Sigmoid colon (tissue), 7 donors: Measurements from ENCODE around the gene COPB2. TPM values are rescaled to one million over a fixed set of nuclear protein-coding genes. Genes with fewer than 3 reads are reported as not detected.
"Not testable (repeated sequence)": the region's sequence is repeated elsewhere in the genome, so short reads cannot be mapped to it uniquely, and the experiment has no call there.

Experiments
- DNase-seq: peaks from one replicate; pipeline ENCODE4 v3.0.0-alpha.2; 2019
- H3K27ac ChIP-seq, 4 donors: fragments of 200-600 bp; sonication (generic); one replicate each; pipeline ENCODE4 v1.5.1; 2016 to 2019; ENCODE audit warnings: mild to moderate bottlenecking in 1 of 4
- H3K27me3 ChIP-seq, 3 donors: fragments of 200-600 bp; sonication (generic); one replicate each; pipeline ENCODE4 v1.5.1; 2019; ENCODE audit warnings: mild to moderate bottlenecking in 1 of 3
- H3K36me3 ChIP-seq, 4 donors: fragments of 200-600 bp; sonication (generic); one replicate each; pipeline ENCODE4 v1.5.1; 2016 to 2019
- H3K4me1 ChIP-seq, 4 donors: fragments of 200-600 bp; sonication (generic); one replicate each; pipeline ENCODE4 v1.5.1; 2017 to 2019
- H3K4me3 ChIP-seq, 4 donors: fragments of 200-600 bp; sonication (generic); one replicate each; pipeline ENCODE4 v1.5.1; 2017 to 2019; ENCODE audit warnings: mild to moderate bottlenecking in 2 of 4, moderate library complexity in 1 of 4
- H3K9me3 ChIP-seq, 4 donors: fragments of 200-600 bp in 3 of 4; sonication (generic) in 3 of 4; one replicate each; pipeline versions ENCODE4 v1.5.1 to v1.6.1; 2013 to 2019
- EP300 ChIP-seq, 4 donors: sonication (generic); formaldehyde crosslinking; IDR thresholded peaks; one replicate each; pipeline ENCODE4 v1.6.1; 2017; ENCODE audit warnings: antibody characterized with exemption in 4 of 4
- POLR2A ChIP-seq, 2 donors: fragments of 450-650 bp; IDR thresholded peaks; one replicate each; pipeline ENCODE4 v1.6.1; 2016; ENCODE audit warnings: antibody characterized with exemption in 2 of 2, mild to moderate bottlenecking in 2 of 2, moderate library complexity in 2 of 2
- POLR2AphosphoS5 ChIP-seq, 4 donors: sonication (generic); formaldehyde crosslinking; IDR thresholded peaks; one replicate each; pipeline ENCODE4 v1.6.1; 2017; ENCODE audit warnings: antibody characterized with exemption in 4 of 4
- WGBS, 2 donors: extraction: QIAGEN DNeasy Blood & Tissue Kit; methylation state at CpG; one replicate each; pipeline ENCODE4 v1.1.7; 2013; 5-methylcytosine and 5-hydroxymethylcytosine counted together
- intact Hi-C: fragments of 100-400 bp; cut with DNase I; formaldehyde crosslinking; loops from one replicate; pipeline ENCODE4 v1.15.1; 2023
- polyA plus RNA-seq, 3 donors: library from polyadenylated mRNA; stranded (reverse); fragments of 200-250 nt; gene quantifications; one replicate each; pipeline ENCODE4 v1.2.3, GENCODE V29; 2013
- total RNA-seq, 4 donors: library from RNA; depleted of rRNA; stranded (reverse); fragments of >200 nt; gene quantifications; one replicate each; pipeline ENCODE4 v1.1.0, GENCODE V29; 2016
- TF ChIP-seq, protein P1 (sequence below), 4 experiments: fragments of 450-650 bp in 3 of 4; fragments of 200-600 bp in 1 of 4; IDR thresholded peaks; one replicate each; pipeline ENCODE4 v1.5.1; 2016 to 2019; ENCODE audit warnings: antibody characterized with exemption in 4 of 4, mild to moderate bottlenecking in 3 of 4, moderate library complexity in 2 of 4
- donor health status: healthy with polysubstance abuse.
- donor health status: Bipolar disorder and iron deficiency.
- donor health status: healthy.

Gene COPB2
- total and polyA plus RNA-seq, 7 donors, result 52.3 to 82.0 (median 63.7) TPM

DNA sequence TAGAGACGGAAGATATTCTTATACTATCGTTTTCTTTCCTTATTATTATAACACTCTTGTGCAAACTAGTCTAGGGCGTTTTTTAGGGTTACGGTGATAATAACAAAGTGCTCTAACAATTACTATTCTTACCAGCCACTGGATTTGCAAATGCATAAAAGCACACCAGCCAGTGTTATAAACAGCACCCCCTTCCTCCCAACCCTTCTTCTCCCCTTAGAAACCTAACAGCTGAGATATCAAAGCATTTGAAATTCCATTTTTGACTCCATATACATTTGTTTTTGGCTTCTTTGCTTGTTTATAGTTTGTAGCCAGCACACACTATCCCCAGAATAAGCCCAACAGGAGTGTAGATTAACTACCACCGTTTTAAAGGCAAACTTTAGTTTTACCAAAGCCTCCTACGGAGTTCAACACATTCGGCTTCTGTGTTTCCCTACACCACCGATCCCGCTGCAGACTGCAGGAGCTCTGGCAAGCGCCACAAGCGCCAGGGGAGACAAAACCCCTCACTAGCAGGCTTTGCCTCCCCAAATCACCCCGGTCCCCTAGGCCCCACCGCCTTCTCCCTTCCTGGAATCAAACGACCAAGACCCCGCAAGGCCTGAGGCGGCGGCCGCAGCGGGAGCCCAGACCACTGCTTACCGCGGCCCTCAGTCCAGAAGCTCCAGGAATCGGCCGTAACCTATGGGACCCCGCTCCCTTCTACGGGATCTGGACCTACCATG, 461 bp downstream of the COPB2 start:
- Histone ChIP-seq H3K4me1 (peaks cover 0 to 44% (median 39%) of the 10 kb centered on the region in 4 donors), H3K9me3 (no peaks in the 10 kb centered on the region), H3K27ac (peak overlapping the region; percentile 94 to 96 (median 96)), H3K27me3 (no peaks in the 10 kb centered on the region), H3K4me3 (peak overlapping the region; percentile 73 to 96 (median 90)), H3K36me3 (no peaks in the 10 kb centered on the region)
- intact Hi-C loops, result loop anchor here (5.0 kb wide), 1 partner anchor 42 kb away; no protein-coding TSS in a partner anchor
- no peak for DNase-seq
- TF ChIP-seq POLR2AphosphoS5 (IDR thresholded peaks at IDR 0.05), result no peak
- TF ChIP-seq, protein P1, sequence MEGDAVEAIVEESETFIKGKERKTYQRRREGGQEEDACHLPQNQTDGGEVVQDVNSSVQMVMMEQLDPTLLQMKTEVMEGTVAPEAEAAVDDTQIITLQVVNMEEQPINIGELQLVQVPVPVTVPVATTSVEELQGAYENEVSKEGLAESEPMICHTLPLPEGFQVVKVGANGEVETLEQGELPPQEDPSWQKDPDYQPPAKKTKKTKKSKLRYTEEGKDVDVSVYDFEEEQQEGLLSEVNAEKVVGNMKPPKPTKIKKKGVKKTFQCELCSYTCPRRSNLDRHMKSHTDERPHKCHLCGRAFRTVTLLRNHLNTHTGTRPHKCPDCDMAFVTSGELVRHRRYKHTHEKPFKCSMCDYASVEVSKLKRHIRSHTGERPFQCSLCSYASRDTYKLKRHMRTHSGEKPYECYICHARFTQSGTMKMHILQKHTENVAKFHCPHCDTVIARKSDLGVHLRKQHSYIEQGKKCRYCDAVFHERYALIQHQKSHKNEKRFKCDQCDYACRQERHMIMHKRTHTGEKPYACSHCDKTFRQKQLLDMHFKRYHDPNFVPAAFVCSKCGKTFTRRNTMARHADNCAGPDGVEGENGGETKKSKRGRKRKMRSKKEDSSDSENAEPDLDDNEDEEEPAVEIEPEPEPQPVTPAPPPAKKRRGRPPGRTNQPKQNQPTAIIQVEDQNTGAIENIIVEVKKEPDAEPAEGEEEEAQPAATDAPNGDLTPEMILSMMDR (IDR thresholded peaks at IDR 0.05), result no peak
- no peak for TF ChIP-seq POLR2A (IDR thresholded peaks at IDR 0.05)
- no peak for TF ChIP-seq EP300 (IDR thresholded peaks at IDR 0.05)
- WGBS, 2 donors, result 1 to 4% methylated on average over 25 of the region's 25 CpGs

DNA sequence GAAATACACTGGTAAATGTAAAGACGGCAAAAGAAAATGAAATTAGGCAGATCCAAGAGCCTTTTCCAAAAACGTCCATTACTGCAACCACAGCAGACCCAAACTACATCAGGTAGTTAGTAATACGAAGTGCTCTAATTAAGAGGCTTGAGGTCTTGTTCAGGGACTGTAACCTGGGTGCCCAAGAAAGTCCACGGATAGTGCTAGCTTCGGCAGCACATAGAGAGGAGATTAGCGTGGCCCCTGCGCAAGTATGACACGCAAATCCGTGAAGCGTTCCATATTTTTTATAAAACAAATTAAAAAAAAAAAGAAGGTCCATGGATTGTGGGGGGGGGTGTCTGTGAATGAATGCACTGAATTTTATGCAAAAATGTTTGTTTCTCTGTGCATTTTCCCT, 1.4 kb downstream of the COPB2 start:
- H3K9me3 ChIP-seq, result no peaks in the 10 kb centered on the region
- H3K4me1 ChIP-seq, result peaks cover 0 to 47% (median 39%) of the 10 kb centered on the region in 4 donors
- no peaks in the 10 kb centered on the region for H3K27me3 ChIP-seq
- no peak overlapping the region for H3K27ac ChIP-seq
- 80 to 84% methylated on average over 10 of the region's 10 CpGs for WGBS, 2 donors
- H3K4me3 ChIP-seq, result peak overlapping the region in 1 of 4 donors; percentile 96
- TF ChIP-seq EP300 (IDR thresholded peaks at IDR 0.05) (no peak), POLR2A (IDR thresholded peaks at IDR 0.05) (no peak)
- no peak for DNase-seq
- intact Hi-C loops, result loop anchor here (5.0 kb wide), 1 partner anchor 41 kb away; no protein-coding TSS in a partner anchor
- peaks cover 0 to 2% (median 0%) of the 10 kb centered on the region in 4 donors for H3K36me3 ChIP-seq

DNA sequence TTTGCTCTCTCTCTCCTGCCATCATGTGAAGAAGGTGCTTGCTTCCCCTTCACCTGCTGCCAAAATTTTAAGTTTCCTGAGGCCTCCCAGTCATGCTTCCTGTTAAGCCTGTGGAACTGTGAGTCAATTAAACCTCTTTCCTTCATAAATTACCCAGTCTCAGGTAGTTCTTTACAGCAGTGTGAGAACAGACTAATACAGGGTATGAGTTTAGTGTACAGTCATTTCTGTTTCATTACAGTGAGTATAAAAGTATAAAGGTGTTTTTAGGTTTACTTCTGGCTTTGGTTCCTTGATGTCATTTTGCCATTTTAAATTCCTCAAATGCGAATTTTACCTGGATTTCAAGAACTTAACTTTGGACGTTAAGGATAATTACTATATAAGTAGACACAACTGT, 7.2 kb downstream of the COPB2 start:
- intact Hi-C loops, DNase-seq, H3K9me3 ChIP-seq, H3K4me3 ChIP-seq, H3K27ac ChIP-seq, H3K27me3 ChIP-seq: not testable (repeated sequence)
- peaks cover 0 to 51% (median 30%) of the 10 kb centered on the region in 4 donors for H3K36me3 ChIP-seq
- WGBS, 2 donors, result 64 to 94% methylated on average over 2 of the region's 2 CpGs
- peaks cover 0 to 16% (median 14%) of the 10 kb centered on the region in 4 donors for H3K4me1 ChIP-seq

DNA sequence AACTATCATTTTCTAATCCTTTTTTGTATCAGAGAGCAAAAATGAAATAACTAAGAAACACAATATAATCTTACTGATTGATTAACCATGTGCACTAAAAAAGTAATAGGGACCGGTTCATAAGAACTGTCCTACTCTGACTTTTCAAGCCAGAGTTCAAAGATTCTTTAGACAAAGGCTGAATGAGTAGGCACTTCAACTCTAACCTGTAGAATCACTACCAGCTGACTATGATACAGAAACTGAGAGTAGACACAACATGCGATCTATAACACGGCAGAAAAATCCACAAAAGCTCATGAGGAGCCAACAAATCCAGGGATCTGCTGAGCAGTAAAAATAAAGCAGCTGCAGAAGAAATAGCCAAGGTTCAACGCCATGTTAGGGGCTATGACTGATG, 8.9 kb downstream of the COPB2 start:
- TF ChIP-seq POLR2AphosphoS5 (IDR thresholded peaks at IDR 0.05) (no peak), POLR2A (IDR thresholded peaks at IDR 0.05) (no peak), EP300 (IDR thresholded peaks at IDR 0.05) (no peak)
- TF ChIP-seq, protein P1 (IDR thresholded peaks at IDR 0.05), result no peak
- no peak overlapping the region for H3K4me3 ChIP-seq
- no peak overlapping the region for H3K27ac ChIP-seq
- peaks cover 4 to 68% (median 37%) of the 10 kb centered on the region in 4 donors for H3K36me3 ChIP-seq
- no peaks in the 10 kb centered on the region for H3K27me3 ChIP-seq
- intact Hi-C loops, result no loop called here
- 91 to 92% methylated on average over 4 of the region's 4 CpGs for WGBS, 2 donors
- no peak for DNase-seq
- H3K4me1 ChIP-seq, result peaks cover 0 to 4% (median 0%) of the 10 kb centered on the region in 4 donors
- no peaks in the 10 kb centered on the region for H3K9me3 ChIP-seq

DNA sequence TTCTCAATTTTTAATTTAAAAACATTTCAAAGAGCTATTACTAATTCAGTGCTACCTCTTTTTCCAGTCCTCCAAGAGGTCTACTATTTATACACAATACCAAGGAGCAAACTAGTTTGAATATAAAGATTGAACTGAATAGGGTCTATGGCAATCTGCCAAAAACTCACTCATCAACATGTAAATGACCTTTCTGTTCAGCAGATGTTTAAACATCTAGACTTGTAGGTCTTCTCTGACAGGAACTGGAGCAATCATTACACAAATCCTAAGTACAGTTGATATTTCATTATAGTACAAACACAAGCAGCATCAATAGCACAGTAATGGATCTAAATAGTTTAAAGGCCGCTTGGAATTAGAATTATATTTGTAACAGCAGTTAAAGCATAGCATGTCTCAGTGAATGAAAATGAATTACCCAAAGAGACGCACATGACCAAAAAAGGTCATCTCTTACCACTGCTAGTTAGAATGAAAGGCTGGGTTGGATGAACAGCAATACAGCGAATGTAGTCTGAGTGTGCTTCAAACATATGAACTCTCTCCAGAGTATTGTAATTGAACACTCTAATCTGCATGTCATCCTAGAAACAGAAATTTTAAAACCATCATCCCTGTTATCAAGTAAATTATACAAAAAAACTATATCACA, 10.7 kb downstream of the COPB2 start:
- H3K4me1 ChIP-seq, result peaks cover 0 to under 1% (median 0%) of the 10 kb centered on the region in 4 donors
- TF ChIP-seq POLR2A (IDR thresholded peaks at IDR 0.05) (no peak), EP300 (IDR thresholded peaks at IDR 0.05) (no peak), POLR2AphosphoS5 (IDR thresholded peaks at IDR 0.05) (no peak)
- TF ChIP-seq, protein P1 (IDR thresholded peaks at IDR 0.05), result no peak
- WGBS, 2 donors, result 89 to 93% methylated on average over 3 of the region's 3 CpGs
- H3K9me3 ChIP-seq, result no peaks in the 10 kb centered on the region
- H3K4me3 ChIP-seq, result no peak overlapping the region
- H3K27ac ChIP-seq, result no peak overlapping the region
- intact Hi-C loops, result no loop called here
- no peak for DNase-seq
- no peaks in the 10 kb centered on the region for H3K27me3 ChIP-seq
- H3K36me3 ChIP-seq, result peaks cover 4 to 86% (median 51%) of the 10 kb centered on the region in 4 donors
